Lower leg skin (tissue), 4 donors: ENCODE measurements around the gene SRRM3. TPM values are rescaled to one million over a fixed set of nuclear protein-coding genes. Genes with fewer than 3 reads are reported as not detected.

ENCODE experiments used
- DNase-seq, 2 donors: peaks; one replicate each; pipeline ENCODE4 v3.0.0-alpha.2; 2019; ENCODE audit warnings: low spot score in 2 of 2
- H3K4me3 ChIP-seq: fragments of 200-600 bp; sonication (generic); 2 replicates; pipeline ENCODE4 v1.5.1; 2017; ENCODE audit warnings: mild to moderate bottlenecking, low read depth; ENCODE audit not compliant: poor library complexity, severe bottlenecking
- POLR2A ChIP-seq, 2 donors: fragments of 450-650 bp; IDR thresholded peaks; one replicate each; pipeline ENCODE4 v1.6.1; 2016 to 2017; ENCODE audit warnings: antibody characterized with exemption in 2 of 2, mild to moderate bottlenecking in 1 of 2, moderate library complexity in 1 of 2
- WGBS, 2 donors: methylation state at CpG; one replicate each; pipeline ENCODE4 v1.1.5; 2018; 5-methylcytosine and 5-hydroxymethylcytosine counted together
- intact Hi-C: fragments of 100-400 bp; cut with DNase I; formaldehyde crosslinking; loops from one replicate; pipeline ENCODE4 v1.15.0; 2023; ENCODE audit warnings: low total_unique reads
- total RNA-seq, 4 donors: library from RNA; depleted of rRNA; stranded (reverse); fragments of >200 nt; gene quantifications; one replicate each; pipeline ENCODE4 v1.1.0, GENCODE V29; 2016
- TF ChIP-seq, protein P1 (sequence below), 3 donors: fragments of 450-650 bp; IDR thresholded peaks; one replicate each; pipeline ENCODE4 v1.5.1; 2016; ENCODE audit warnings: antibody characterized with exemption in 3 of 3, mild to moderate bottlenecking in 3 of 3, moderate library complexity in 2 of 3

The SRRM3 gene
- total RNA-seq, 4 donors from 2014 or later = 7.5 to 12.3 (median 9.4) TPM

DNA sequence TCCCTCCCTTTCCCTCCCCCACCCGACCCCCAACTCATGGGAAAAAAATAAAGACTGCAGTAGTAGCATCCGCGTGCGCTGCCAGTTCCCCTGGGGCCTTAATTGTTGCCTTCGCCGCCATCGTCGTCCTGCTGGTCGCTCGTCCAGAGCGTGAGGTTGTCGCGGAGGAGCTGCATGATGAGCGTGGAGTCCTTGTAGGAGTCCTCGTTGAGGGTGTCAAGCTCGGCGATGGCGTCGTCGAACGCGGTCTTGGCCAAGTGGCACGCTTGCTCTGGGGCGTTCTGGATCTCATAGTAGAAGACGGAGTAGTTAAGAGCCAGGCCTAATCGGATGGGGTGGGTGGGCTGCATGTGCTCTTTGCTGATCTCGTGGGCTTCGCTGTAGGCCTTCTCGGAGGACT, 127.8 kb downstream of the SRRM3 start:
- no peak for DNase-seq

DNA sequence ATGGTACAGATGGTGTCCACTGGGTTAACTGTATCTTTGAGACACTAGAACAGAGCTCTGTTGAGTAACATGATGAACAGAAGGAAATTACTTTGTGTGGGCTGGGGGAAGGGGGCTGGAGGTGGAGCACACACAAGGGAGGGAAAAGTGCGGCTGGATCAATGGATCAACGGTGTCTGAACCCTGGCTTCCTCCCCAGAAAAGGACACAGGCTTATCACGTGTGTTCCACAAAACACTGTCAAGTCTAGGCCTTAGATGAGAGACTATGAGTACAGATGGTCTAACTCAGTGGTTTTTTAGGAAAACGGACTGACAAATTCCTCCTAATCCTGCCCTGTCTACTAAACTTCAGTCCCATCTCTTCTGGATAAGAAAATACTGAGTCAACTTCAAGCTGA, 128.6 kb downstream of the SRRM3 start:
- WGBS, 2 donors = 84 to 87% methylated on average over 4 of the region's 4 CpGs
- DNase-seq = no peak
- TF ChIP-seq, protein P1, sequence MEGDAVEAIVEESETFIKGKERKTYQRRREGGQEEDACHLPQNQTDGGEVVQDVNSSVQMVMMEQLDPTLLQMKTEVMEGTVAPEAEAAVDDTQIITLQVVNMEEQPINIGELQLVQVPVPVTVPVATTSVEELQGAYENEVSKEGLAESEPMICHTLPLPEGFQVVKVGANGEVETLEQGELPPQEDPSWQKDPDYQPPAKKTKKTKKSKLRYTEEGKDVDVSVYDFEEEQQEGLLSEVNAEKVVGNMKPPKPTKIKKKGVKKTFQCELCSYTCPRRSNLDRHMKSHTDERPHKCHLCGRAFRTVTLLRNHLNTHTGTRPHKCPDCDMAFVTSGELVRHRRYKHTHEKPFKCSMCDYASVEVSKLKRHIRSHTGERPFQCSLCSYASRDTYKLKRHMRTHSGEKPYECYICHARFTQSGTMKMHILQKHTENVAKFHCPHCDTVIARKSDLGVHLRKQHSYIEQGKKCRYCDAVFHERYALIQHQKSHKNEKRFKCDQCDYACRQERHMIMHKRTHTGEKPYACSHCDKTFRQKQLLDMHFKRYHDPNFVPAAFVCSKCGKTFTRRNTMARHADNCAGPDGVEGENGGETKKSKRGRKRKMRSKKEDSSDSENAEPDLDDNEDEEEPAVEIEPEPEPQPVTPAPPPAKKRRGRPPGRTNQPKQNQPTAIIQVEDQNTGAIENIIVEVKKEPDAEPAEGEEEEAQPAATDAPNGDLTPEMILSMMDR (IDR thresholded peaks at IDR 0.05) = no peak
- TF ChIP-seq POLR2A (IDR thresholded peaks at IDR 0.05) = no peak
- no peak overlapping the region for H3K4me3 ChIP-seq
- intact Hi-C loops = no loop called here

More for the DNA sequence above, 127.8 kb downstream of the SRRM3 start:
- 91 to 94% methylated on average over 29 of the region's 29 CpGs for WGBS, 2 donors
- no peak for TF ChIP-seq POLR2A (IDR thresholded peaks at IDR 0.05)
- TF ChIP-seq, protein P1 (IDR thresholded peaks at IDR 0.05) = no peak
- no peak overlapping the region for H3K4me3 ChIP-seq
- intact Hi-C loops = no loop called here

DNA sequence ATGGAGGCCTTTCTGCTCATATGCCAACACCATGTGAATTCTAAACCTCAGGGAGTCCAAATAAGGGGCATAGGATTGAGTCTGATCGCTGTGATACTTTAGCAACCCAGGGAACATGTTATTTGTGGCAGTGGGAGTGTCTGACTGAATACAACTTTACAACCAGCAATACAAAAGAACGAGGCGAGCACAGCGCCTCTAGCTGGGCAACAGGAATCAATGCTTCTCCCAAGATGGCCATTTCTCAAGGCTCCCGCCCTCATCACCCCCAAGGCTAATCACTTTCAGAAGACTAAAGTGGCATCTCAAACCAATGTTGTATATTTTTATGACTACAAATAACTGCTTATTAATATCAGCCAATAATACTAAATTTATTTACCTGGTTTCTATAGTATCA, 129.0 kb downstream of the SRRM3 start:
- no peak overlapping the region for H3K4me3 ChIP-seq
- TF ChIP-seq, protein P1 (IDR thresholded peaks at IDR 0.05) = no peak
- no peak for TF ChIP-seq POLR2A (IDR thresholded peaks at IDR 0.05)
- DNase-seq = no peak
- intact Hi-C loops = no loop called here
- 70 to 76% methylated on average over 5 of the region's 5 CpGs for WGBS, 2 donors

DNA sequence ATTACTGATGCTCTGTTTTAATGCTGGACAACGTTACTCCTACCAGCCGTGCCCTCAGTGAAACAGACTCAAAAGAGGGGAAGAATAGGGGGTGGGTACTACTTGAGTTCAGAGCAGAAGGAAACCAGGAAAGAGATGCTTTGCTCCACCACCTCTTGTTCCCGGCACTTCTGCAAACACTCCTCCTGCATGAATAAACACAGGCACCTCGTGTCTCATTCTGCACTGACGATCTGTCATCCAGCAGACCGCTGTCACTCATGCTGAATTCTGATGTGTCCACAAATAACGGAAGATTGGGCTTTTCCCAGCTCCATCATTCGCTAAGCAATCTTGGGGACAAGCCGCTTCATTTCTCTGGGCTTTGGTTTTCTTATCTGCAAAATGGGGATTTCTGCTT, 130.4 kb downstream of the SRRM3 start:
- no peak for TF ChIP-seq POLR2A (IDR thresholded peaks at IDR 0.05)
- TF ChIP-seq, protein P1 (IDR thresholded peaks at IDR 0.05) = no peak
- no peak for DNase-seq
- intact Hi-C loops = no loop called here
- H3K4me3 ChIP-seq = no peak overlapping the region
- 85 to 91% methylated on average over 9 of the region's 9 CpGs for WGBS, 2 donors

DNA sequence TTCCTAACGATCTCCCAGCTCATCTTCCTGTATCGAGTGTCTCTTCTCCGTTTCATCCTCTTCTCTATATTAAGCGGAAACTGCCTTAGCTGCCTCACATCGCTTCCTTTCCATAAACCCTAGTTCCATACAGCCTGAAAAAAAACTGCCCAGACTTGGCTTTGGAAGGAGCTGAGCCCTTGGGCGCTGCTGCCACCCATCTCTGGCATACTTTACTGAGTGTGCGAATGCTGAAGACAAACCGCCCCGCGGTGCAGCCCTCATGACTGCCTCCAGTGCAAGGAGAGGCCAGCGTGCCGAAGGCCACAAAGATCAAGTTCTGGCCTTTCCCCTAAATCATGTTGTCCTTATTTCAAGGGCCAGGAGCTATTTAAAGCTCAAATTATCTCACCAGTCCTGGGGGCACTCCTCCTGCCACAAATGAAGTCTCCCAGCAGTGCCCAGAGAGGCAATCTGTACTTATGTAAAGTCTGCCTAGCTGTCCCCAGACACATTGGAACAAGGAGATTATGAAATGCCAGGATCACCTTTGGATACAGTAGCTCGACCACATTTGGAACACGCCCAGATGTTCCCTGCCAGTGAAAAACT, 131.9 kb downstream of the SRRM3 start:
- no peak overlapping the region for H3K4me3 ChIP-seq
- intact Hi-C loops = no loop called here
- WGBS, 2 donors = 43 to 44% methylated on average over 14 of the region's 14 CpGs
- no peak for TF ChIP-seq POLR2A (IDR thresholded peaks at IDR 0.05)
- TF ChIP-seq, protein P1 (IDR thresholded peaks at IDR 0.05) = no peak
- DNase-seq = no peak
